HepG2 (cell line): ENCODE measurements around the gene CDK2AP2. TPM values are rescaled to one million over a fixed set of nuclear protein-coding genes. Genes with fewer than 3 reads are reported as not detected.

Experiments used
- ARID2 ChIP-seq: sonication (generic); formaldehyde crosslinking; IDR thresholded peaks from 2 replicates; pipeline ENCODE4 v1.8.1; 2022; ENCODE audit warnings: mild to moderate bottlenecking, missing genetic modification reagents, borderline replicate concordance
- DRAP1 ChIP-seq: IDR thresholded peaks from 2 replicates; pipeline ENCODE4 v1.6.1; 2016; ENCODE audit warnings: missing genetic modification reagents, missing compliant biosample characterization
- GABPA ChIP-seq, 2 experiments: IDR thresholded peaks; 2 replicates each; pipeline ENCODE4 v1.6.1; 2011 to 2016; ENCODE audit warnings: low read depth in 2 of 2, low read length in 1 of 2, missing biosample characterization in 1 of 2, missing genetic modification characterization in 1 of 2
- HMG20A ChIP-seq: IDR thresholded peaks from 2 replicates; pipeline ENCODE4 v1.6.1; 2016; ENCODE audit warnings: borderline replicate concordance
- KMT2A ChIP-seq: sonication (generic); formaldehyde crosslinking; IDR thresholded peaks from 2 replicates; pipeline ENCODE4 v1.4.0; 2020; ENCODE audit warnings: missing genetic modification reagents
- SIX4 ChIP-seq: sonication (generic); formaldehyde crosslinking; IDR thresholded peaks from 2 replicates; pipeline ENCODE4 v1.4.0; 2020; ENCODE audit warnings: missing genetic modification reagents
- SMAD3 ChIP-seq: sonication (generic); formaldehyde crosslinking; IDR thresholded peaks from 2 replicates; pipeline ENCODE4 v1.4.0; 2020; ENCODE audit warnings: missing genetic modification reagents
- ZNF354B ChIP-seq: sonication (generic); formaldehyde crosslinking; IDR thresholded peaks from 2 replicates; pipeline ENCODE4 v1.8.0; 2022; ENCODE audit warnings: mild to moderate bottlenecking, missing genetic modification reagents
- ZNF441 ChIP-seq: sonication (generic); formaldehyde crosslinking; IDR thresholded peaks from 2 replicates; pipeline ENCODE4 v1.7.0; 2021; ENCODE audit warnings: missing genetic modification reagents, borderline replicate concordance
- polyA plus RNA-seq, 8 experiments: library from polyadenylated mRNA; depleted of rRNA in 3 of 8; stranded (reverse) in 7 of 8; unstranded in 1 of 8; fragments of >200 nt; fragmentation: Illumina TruSeq in 4 of 8; extraction: Trizol in 4 of 8; gene quantifications; 2 replicates each; pipeline versions ENCODE4 v1.2.1 to v1.2.3, GENCODE V29; 2011 to 2016; ENCODE audit warnings: low read depth in 4 of 8, missing spikeins in 1 of 8, mixed read lengths in 1 of 8; ENCODE audit not compliant: insufficient read depth in 1 of 8
- total RNA-seq, 5 experiments: library from RNA; depleted of rRNA; stranded (reverse); fragments of >200 nt; fragmentation: Illumina TruSeq; extraction: Trizol; gene quantifications; 2 replicates each; pipeline ENCODE4 v1.2.3, GENCODE V29; 2016; ENCODE audit warnings: low read depth in 1 of 5
- TF ChIP-seq, protein P1 (sequence below): sonication (generic); formaldehyde crosslinking; conservative IDR thresholded peaks from 2 replicates; pipeline ENCODE4 v1.8.1; 2023; ENCODE audit warnings: missing genetic modification reagents
- TF ChIP-seq, protein P2 (sequence below): sonication (generic); formaldehyde crosslinking; IDR thresholded peaks from 2 replicates; pipeline ENCODE4 v1.4.0; 2020; ENCODE audit warnings: missing genetic modification reagents
- TF ChIP-seq, protein P3 (sequence below): sonication (generic); formaldehyde crosslinking; IDR thresholded peaks from 2 replicates; pipeline ENCODE4 v1.4.0; 2020; ENCODE audit warnings: missing genetic modification reagents, borderline replicate concordance
- TF ChIP-seq, protein P4 (sequence below): IDR thresholded peaks from 2 replicates; pipeline ENCODE4 v1.6.1; 2012; ENCODE audit warnings: inconsistent platforms

CDK2AP2 gene
- total and polyA plus RNA-seq, 2 of the 13 experiments (the other 11 are each of a cell fraction or from before 2014, with no cell fraction given) = 15.0 to 23.2 TPM

DNA sequence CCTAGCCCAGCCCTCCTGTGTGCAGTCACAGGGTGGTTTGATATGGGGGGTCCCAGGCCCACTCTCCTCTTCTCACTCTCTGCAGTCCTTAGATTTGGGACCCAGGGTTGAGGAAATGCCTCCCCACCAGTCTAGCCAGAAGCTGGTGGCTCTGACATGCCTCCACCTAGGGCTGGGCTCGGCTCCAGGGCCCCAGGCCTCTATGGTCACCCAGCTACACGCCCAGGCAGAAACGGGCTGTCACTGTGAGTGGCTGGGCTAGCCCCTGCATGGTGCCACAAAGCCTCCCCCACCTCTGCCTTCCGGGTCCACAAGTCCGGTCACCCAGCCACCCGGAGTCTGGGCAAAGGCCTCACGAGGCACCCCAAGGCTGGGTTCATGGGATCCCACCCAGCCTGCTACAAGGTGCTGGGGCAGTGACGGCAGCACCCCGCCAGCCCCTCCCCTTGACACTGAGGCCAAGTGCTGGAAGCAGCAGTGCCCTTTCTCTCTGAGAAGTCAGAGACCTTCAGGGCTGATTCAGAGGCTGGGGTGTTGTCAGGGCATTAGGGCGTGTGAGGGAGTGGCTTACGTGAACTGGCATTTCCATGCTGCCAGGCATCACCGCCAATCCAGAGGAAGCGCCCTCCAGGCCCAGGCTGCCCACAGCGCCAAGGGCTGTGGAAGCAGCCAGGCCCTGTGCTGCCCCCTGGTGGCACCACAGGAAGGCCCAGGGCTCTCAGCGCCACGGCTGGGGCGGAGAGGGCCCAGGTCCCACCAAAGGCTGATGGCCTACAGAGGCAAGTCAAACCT, 2.2 kb downstream of the CDK2AP2 start (continued):
- TF ChIP-seq, protein P1, sequence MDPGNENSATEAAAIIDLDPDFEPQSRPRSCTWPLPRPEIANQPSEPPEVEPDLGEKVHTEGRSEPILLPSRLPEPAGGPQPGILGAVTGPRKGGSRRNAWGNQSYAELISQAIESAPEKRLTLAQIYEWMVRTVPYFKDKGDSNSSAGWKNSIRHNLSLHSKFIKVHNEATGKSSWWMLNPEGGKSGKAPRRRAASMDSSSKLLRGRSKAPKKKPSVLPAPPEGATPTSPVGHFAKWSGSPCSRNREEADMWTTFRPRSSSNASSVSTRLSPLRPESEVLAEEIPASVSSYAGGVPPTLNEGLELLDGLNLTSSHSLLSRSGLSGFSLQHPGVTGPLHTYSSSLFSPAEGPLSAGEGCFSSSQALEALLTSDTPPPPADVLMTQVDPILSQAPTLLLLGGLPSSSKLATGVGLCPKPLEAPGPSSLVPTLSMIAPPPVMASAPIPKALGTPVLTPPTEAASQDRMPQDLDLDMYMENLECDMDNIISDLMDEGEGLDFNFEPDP (CRISPR knock-in tag) = no peak
- 0 out of 2 replicates have a peak, but pooled peaks have one; percentile 31 for TF ChIP-seq SMAD3
- TF ChIP-seq, protein P2, sequence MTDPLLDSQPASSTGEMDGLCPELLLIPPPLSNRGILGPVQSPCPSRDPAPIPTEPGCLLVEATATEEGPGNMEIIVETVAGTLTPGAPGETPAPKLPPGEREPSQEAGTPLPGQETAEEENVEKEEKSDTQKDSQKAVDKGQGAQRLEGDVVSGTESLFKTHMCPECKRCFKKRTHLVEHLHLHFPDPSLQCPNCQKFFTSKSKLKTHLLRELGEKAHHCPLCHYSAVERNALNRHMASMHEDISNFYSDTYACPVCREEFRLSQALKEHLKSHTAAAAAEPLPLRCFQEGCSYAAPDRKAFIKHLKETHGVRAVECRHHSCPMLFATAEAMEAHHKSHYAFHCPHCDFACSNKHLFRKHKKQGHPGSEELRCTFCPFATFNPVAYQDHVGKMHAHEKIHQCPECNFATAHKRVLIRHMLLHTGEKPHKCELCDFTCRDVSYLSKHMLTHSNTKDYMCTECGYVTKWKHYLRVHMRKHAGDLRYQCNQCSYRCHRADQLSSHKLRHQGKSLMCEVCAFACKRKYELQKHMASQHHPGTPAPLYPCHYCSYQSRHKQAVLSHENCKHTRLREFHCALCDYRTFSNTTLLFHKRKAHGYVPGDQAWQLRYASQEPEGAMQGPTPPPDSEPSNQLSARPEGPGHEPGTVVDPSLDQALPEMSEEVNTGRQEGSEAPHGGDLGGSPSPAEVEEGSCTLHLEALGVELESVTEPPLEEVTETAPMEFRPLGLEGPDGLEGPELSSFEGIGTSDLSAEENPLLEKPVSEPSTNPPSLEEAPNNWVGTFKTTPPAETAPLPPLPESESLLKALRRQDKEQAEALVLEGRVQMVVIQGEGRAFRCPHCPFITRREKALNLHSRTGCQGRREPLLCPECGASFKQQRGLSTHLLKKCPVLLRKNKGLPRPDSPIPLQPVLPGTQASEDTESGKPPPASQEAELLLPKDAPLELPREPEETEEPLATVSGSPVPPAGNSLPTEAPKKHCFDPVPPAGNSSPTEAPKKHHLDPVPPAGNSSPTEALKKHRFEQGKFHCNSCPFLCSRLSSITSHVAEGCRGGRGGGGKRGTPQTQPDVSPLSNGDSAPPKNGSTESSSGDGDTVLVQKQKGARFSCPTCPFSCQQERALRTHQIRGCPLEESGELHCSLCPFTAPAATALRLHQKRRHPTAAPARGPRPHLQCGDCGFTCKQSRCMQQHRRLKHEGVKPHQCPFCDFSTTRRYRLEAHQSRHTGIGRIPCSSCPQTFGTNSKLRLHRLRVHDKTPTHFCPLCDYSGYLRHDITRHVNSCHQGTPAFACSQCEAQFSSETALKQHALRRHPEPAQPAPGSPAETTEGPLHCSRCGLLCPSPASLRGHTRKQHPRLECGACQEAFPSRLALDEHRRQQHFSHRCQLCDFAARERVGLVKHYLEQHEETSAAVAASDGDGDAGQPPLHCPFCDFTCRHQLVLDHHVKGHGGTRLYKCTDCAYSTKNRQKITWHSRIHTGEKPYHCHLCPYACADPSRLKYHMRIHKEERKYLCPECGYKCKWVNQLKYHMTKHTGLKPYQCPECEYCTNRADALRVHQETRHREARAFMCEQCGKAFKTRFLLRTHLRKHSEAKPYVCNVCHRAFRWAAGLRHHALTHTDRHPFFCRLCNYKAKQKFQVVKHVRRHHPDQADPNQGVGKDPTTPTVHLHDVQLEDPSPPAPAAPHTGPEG = no peak
- TF ChIP-seq GABPA (IDR thresholded peaks at IDR 0.05; ENCODE audit: low read depth, low read length) = no peak
- peak; percentile 33; the same call in 1 of the 2 replicates for TF ChIP-seq GABPA (CRISPR knock-in tag; IDR thresholded peaks at IDR 0.05; ENCODE audit: low read depth)
- TF ChIP-seq, protein P3, sequence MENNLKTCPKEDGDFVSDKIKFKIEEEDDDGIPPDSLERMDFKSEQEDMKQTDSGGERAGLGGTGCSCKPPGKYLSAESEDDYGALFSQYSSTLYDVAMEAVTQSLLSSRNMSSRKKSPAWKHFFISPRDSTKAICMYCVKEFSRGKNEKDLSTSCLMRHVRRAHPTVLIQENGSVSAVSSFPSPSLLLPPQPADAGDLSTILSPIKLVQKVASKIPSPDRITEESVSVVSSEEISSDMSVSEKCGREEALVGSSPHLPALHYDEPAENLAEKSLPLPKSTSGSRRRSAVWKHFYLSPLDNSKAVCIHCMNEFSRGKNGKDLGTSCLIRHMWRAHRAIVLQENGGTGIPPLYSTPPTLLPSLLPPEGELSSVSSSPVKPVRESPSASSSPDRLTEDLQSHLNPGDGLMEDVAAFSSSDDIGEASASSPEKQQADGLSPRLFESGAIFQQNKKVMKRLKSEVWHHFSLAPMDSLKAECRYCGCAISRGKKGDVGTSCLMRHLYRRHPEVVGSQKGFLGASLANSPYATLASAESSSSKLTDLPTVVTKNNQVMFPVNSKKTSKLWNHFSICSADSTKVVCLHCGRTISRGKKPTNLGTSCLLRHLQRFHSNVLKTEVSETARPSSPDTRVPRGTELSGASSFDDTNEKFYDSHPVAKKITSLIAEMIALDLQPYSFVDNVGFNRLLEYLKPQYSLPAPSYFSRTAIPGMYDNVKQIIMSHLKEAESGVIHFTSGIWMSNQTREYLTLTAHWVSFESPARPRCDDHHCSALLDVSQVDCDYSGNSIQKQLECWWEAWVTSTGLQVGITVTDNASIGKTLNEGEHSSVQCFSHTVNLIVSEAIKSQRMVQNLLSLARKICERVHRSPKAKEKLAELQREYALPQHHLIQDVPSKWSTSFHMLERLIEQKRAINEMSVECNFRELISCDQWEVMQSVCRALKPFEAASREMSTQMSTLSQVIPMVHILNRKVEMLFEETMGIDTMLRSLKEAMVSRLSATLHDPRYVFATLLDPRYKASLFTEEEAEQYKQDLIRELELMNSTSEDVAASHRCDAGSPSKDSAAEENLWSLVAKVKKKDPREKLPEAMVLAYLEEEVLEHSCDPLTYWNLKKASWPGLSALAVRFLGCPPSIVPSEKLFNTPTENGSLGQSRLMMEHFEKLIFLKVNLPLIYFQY (CRISPR knock-in tag) = no peak; the same call in 1 of the 2 replicates
- no peak for TF ChIP-seq ZNF441 (CRISPR knock-in tag)
- TF ChIP-seq ARID2 (CRISPR knock-in tag) = no peak
- 0 out of 2 replicates have a peak, but pooled peaks have one; percentile 42 for TF ChIP-seq DRAP1 (CRISPR knock-in tag)
- no peak for TF ChIP-seq HMG20A (CRISPR knock-in tag)
- no peak for TF ChIP-seq ZNF354B (CRISPR knock-in tag)
- peak; percentile 38; the same call in 1 of the 2 replicates for TF ChIP-seq KMT2A
- TF ChIP-seq SIX4 (CRISPR knock-in tag) = no peak
- TF ChIP-seq, protein P4, sequence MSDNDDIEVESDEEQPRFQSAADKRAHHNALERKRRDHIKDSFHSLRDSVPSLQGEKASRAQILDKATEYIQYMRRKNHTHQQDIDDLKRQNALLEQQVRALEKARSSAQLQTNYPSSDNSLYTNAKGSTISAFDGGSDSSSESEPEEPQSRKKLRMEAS = peak; percentile 78; the same call in 1 of the 2 replicates
